Endothelial cell of umbilical vein (primary cell): ENCODE data around the gene MOB3A. TPM values are rescaled to one million over a fixed set of nuclear protein-coding genes. Genes with fewer than 3 reads are reported as not detected.

Experiments
- BruUV-seq: library from RNA; stranded (reverse); fragments of 400-500 nt; replicated peaks from 2 replicates; lab custom pipeline; 2021; lab: Mats Ljungman, UMichigan
- CTCF ChIA-PET: fragments of 300-600, 350-600 bp; sonication (Branson Sonifier 250); formaldehyde crosslinking; loops from one replicate; lab custom pipeline; 2021; ENCODE audit warnings: antibody characterized with exemption, inconsistent platforms; lab: Charles Lee
- POLR2A ChIA-PET: fragments of 300-600, 350-600 bp; sonication (Branson Sonifier 250); formaldehyde crosslinking; loops from one replicate; lab custom pipeline; 2021; ENCODE audit warnings: antibody characterized with exemption, inconsistent platforms; lab: Charles Lee
- DNase-seq: peaks from one replicate; pipeline ENCODE4 v3.0.0-alpha.2; 2011; ENCODE audit warnings: low read depth, low spot score
- FAIRE-seq: peaks from 2 replicates; lab custom pipeline; 2011; peaks lifted over from hg19 to GRCh38; lab: Jason Lieb, UNC
- H2AFZ ChIP-seq: 2 replicates; pipeline ENCODE4 v1.6.0; 2012; ENCODE audit warnings: low read depth, low read length, control low read depth, inconsistent platforms
- H3K27ac ChIP-seq: 2 replicates; pipeline ENCODE4 v1.5.1; 2011; ENCODE audit warnings: low read depth, mild to moderate bottlenecking, control low read depth, low read length, moderate library complexity; ENCODE audit not compliant: insufficient read depth
- H3K27me3 ChIP-seq, 2 experiments: 2 replicates each; pipeline versions ENCODE4 v1.6.0 to v1.6.1; 2011; ENCODE audit warnings: low read length in 2 of 2, mixed read lengths in 1 of 2; ENCODE audit not compliant: control insufficient read depth in 2 of 2, insufficient read depth in 2 of 2
- H3K36me3 ChIP-seq, 2 experiments: 2 replicates in 1 of 2; 3 replicates in 1 of 2; pipeline ENCODE4 v1.5.1; 2011; ENCODE audit warnings: low read length in 2 of 2, mild to moderate bottlenecking in 1 of 2, moderate library complexity in 1 of 2; ENCODE audit not compliant: control insufficient read depth in 2 of 2, insufficient read depth in 2 of 2; ENCODE audit errors: extremely low read depth in 1 of 2
- H3K4me1 ChIP-seq: 3 replicates; pipeline ENCODE4 v1.5.1; 2011; ENCODE audit warnings: mild to moderate bottlenecking, low read length; ENCODE audit not compliant: control insufficient read depth, insufficient read depth; ENCODE audit errors: extremely low read depth
- H3K4me2 ChIP-seq: 2 replicates; pipeline ENCODE4 v1.6.1; 2011; ENCODE audit warnings: low read length, control low read depth, mixed read lengths; ENCODE audit not compliant: insufficient read depth
- H3K4me3 ChIP-seq, 3 experiments: fragments of 200-600 bp in 1 of 3; sonication (generic), shearing (Covaris generic) in 1 of 3; replicated peaks in 1 of 3; 2 replicates each; pipeline ENCODE4 v1.5.1; 2011 to 2016; ENCODE audit warnings: control low read depth in 3 of 3, low read length in 3 of 3, mild to moderate bottlenecking in 2 of 3, inconsistent platforms in 1 of 3, low read depth in 1 of 3, moderate library complexity in 1 of 3; ENCODE audit not compliant: insufficient read depth in 1 of 3
- H3K79me2 ChIP-seq: 2 replicates; pipeline ENCODE4 v1.6.0; 2012; ENCODE audit warnings: low read length, inconsistent platforms; ENCODE audit not compliant: control insufficient read depth, insufficient read depth
- H3K9ac ChIP-seq: replicated peaks from 2 replicates; pipeline ENCODE3; 2011; ENCODE audit warnings: low read length, control low read depth; ENCODE audit not compliant: insufficient read depth; ENCODE audit errors: extremely low read depth
- H3K9me1 ChIP-seq: replicated peaks from 3 replicates; pipeline ENCODE4 v1.6.0; 2011; ENCODE audit warnings: mild to moderate bottlenecking, low read length; ENCODE audit not compliant: control insufficient read depth, insufficient read depth; ENCODE audit errors: extremely low read depth
- H3K9me3 ChIP-seq: replicated peaks from 2 replicates; pipeline ENCODE4 v1.5.1; 2012; ENCODE audit warnings: low read length, inconsistent platforms; ENCODE audit not compliant: control insufficient read depth, insufficient read depth
- H4K20me1 ChIP-seq: replicated peaks from 2 replicates; pipeline ENCODE3; 2011; ENCODE audit warnings: mild to moderate bottlenecking, low read length; ENCODE audit not compliant: control insufficient read depth, insufficient read depth; ENCODE audit errors: extremely low read depth
- CTCF ChIP-seq, 2 donors: IDR thresholded peaks; 1 replicate in 1 of 2; 2 replicates in 1 of 2; pipeline ENCODE4 v1.5.1; 2011; ENCODE audit warnings: low read length in 2 of 2, mild to moderate bottlenecking in 2 of 2, moderate library complexity in 2 of 2, control low read depth in 1 of 2, inconsistent platforms in 1 of 2, low read depth in 1 of 2; ENCODE audit not compliant: insufficient read depth in 1 of 2; ENCODE audit errors: extremely low read depth in 1 of 2
- EZH2 ChIP-seq: IDR thresholded peaks from 2 replicates; pipeline ENCODE4 v1.6.1; 2012; ENCODE audit warnings: borderline replicate concordance, low read depth, mild to moderate bottlenecking, moderate library complexity, low read length, inconsistent platforms; ENCODE audit not compliant: severe bottlenecking
- FOS ChIP-seq: IDR thresholded peaks from 2 replicates; pipeline ENCODE4 v1.6.1; 2011; ENCODE audit warnings: mild to moderate bottlenecking, low read length, moderate library complexity, borderline replicate concordance; ENCODE audit not compliant: insufficient read depth
- GATA2 ChIP-seq: IDR thresholded peaks from 2 replicates; pipeline ENCODE4 v1.7.0; 2011; ENCODE audit warnings: low read depth, mild to moderate bottlenecking, moderate library complexity, mixed read lengths, low read length; ENCODE audit not compliant: insufficient read length, insufficient read depth
- JUN ChIP-seq: IDR thresholded peaks from 2 replicates; pipeline ENCODE4 v1.6.1; 2011; ENCODE audit warnings: borderline replicate concordance, low read depth; ENCODE audit not compliant: insufficient read length, insufficient read depth
- MYC ChIP-seq: IDR thresholded peaks from one replicate; pipeline ENCODE4 v1.6.1; 2011; ENCODE audit warnings: mild to moderate bottlenecking, low read depth, low read length
- POLR2A ChIP-seq: IDR thresholded peaks from 2 replicates; pipeline ENCODE4 v1.6.1; 2012; ENCODE audit warnings: low read depth, mild to moderate bottlenecking, control low read depth, low read length
- POLR2AphosphoS5 ChIP-seq: IDR thresholded peaks from 2 replicates; pipeline ENCODE4 v1.6.1; 2012; ENCODE audit warnings: low read depth, mild to moderate bottlenecking, control low read depth, low read length, moderate library complexity; ENCODE audit not compliant: insufficient read depth
- dilution Hi-C: fragments of 300-500 bp; cut with MboI; formaldehyde crosslinking; loops from one replicate; pipeline ENCODE4 v1.15.0; 2019; ENCODE audit warnings: low sequenced_read_pairs; ENCODE audit not compliant: extremely low pct_ligation_motif_present
- intact Hi-C: fragments of 100-400 bp; cut with micrococcal nuclease; formaldehyde crosslinking; loops from one replicate; pipeline ENCODE4 v1.10.0; 2022
- polyA plus RNA-seq, 4 experiments: library from polyadenylated mRNA; depleted of rRNA in 3 of 4; stranded (reverse) in 3 of 4; unstranded in 1 of 4; fragments of >200 nt; gene quantifications; 2 replicates each; pipeline versions ENCODE4 v1.2.1 to v1.2.3, GENCODE V29; 2011 to 2012; ENCODE audit warnings: missing spikeins in 1 of 4
- total RNA-seq: library from RNA; stranded (reverse); gene quantifications from 2 replicates; pipeline ENCODE4 v1.2.3, GENCODE V29; 2021
- TF ChIP-seq, protein P1 (sequence below): IDR thresholded peaks from 2 replicates; pipeline ENCODE4 v1.6.1; 2011; ENCODE audit not compliant: insufficient read depth, insufficient read length

Gene MOB3A
- total and polyA plus RNA-seq, 2 donors (not counting 3 experiments of a cell fraction or from before 2014, with no cell fraction given): 46.5 to 59.7 TPM

DNA sequence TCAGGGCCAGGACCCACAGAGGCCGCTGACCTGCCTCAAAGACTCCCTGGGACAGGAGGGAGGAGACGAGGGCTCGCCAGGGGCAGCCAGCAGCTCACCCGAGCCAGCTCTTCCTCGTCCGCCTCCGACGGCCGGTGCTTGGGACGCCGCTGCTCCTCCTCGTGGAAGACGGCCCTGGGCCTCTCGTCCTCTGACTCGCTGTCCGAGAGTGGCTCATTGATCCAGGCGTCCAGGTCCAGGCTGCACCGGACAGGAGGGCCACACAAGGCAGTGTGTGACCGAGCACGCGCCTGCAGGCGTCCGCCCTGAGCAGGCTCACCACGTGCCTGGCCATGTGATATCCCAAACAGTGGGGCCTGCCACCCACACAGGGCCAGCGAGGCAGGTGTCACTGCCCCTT is 20.4 kb upstream of the MOB3A start:
- no peak overlapping the region for H3K27ac ChIP-seq
- dilution Hi-C loops: no loop called here
- ChIA-PET CTCF (no interaction called here), POLR2A (no interaction called here)
- no peak overlapping the region for H2AFZ ChIP-seq
- TF ChIP-seq GATA2 (no peak), JUN (no peak), MYC (no peak), EZH2 (no peak)
- DNase-seq (no peak), FAIRE-seq (no peak)
- no TSS peak for BruUV-seq
- no peaks in the 10 kb centered on the region for H3K27me3 ChIP-seq
- intact Hi-C loops: no loop called here
- H3K4me1 ChIP-seq: no peaks in the 10 kb centered on the region
- no peak overlapping the region for H3K9ac ChIP-seq
- no peaks in the 10 kb centered on the region for H4K20me1 ChIP-seq
- H3K4me3 ChIP-seq: no peak overlapping the region
- H3K36me3 ChIP-seq: peaks cover 25 to 88% of the 10 kb centered on the region in 2 experiments
- H3K9me3 ChIP-seq: no peaks in the 10 kb centered on the region
- H3K79me2 ChIP-seq: no peaks in the 10 kb centered on the region
- H3K9me1 ChIP-seq: no peaks in the 10 kb centered on the region
- H3K4me2 ChIP-seq: no peak overlapping the region

DNA sequence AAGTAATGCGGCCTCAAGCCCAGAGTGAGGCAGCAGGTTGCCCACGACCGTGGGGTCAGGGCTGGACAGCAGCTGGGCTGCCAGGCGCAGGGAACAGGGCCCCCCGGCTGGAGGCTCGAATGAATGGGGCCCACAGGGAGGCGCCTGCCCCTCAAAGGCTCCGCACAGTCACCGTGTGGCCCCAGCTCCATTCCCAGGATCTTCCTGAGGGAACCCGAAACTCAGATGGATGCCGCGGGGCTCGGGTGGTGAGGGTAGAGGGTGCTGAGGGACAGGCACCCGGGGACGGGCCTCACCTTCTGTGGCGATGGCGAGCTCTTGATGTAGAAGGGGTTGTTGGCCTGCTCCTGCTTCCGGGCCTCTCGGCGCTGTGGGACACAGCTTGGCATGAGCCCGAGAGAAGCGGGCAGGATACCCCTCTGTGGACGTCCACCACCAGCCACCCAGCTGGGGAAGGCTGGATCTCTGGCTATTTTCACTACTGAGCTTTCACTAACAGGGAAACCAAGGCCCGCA is 19.8 kb upstream of the MOB3A start:
- no TSS peak for BruUV-seq
- intact Hi-C loops: no loop called here
- FAIRE-seq (no peak), DNase-seq (no peak)
- Histone ChIP-seq H3K36me3 (peaks cover 23 to 86% of the 10 kb centered on the region in 2 experiments), H3K27me3 (no peaks in the 10 kb centered on the region), H3K4me2 (no peak overlapping the region), H3K9me1 (no peaks in the 10 kb centered on the region), H3K9me3 (no peaks in the 10 kb centered on the region), H3K4me3 (no peak overlapping the region), H3K4me1 (no peaks in the 10 kb centered on the region), H3K27ac (no peak overlapping the region), H3K9ac (no peak overlapping the region), H3K79me2 (no peaks in the 10 kb centered on the region), H2AFZ (no peak overlapping the region), H4K20me1 (no peaks in the 10 kb centered on the region)
- ChIA-PET CTCF (interaction anchor here (0.9 kb wide), 1 partner anchor 8 kb away, joined by 3 read pairs; no protein-coding TSS in a partner anchor), POLR2A (no interaction called here)
- dilution Hi-C loops: no loop called here
- TF ChIP-seq MYC (no peak), EZH2 (no peak), POLR2AphosphoS5 (no peak), POLR2A (no peak), JUN (no peak), GATA2 (no peak), CTCF (IDR thresholded peaks at IDR 0.05; ENCODE audit: extremely low read depth in 1 of 2, insufficient read depth in 1 of 2, low read depth in 1 of 2, low read length in 2 of 2) (no peak), FOS (no peak)
- TF ChIP-seq, protein P1, sequence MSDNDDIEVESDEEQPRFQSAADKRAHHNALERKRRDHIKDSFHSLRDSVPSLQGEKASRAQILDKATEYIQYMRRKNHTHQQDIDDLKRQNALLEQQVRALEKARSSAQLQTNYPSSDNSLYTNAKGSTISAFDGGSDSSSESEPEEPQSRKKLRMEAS: no peak
